Middle frontal gyrus (tissue), 1 donor: ENCODE results near the gene SELENOV.
"Not testable (repeated sequence)": the region's sequence is repeated elsewhere in the genome, so short reads cannot be mapped to it uniquely, and the experiment has no call there.

Experiments used
- DNase-seq: peaks from one replicate; pipeline ENCODE4 v3.0.0-alpha.2; 2015; ENCODE audit warnings: low spot score; ENCODE audit errors: extremely low spot score

Gene SELENOV, protein sequence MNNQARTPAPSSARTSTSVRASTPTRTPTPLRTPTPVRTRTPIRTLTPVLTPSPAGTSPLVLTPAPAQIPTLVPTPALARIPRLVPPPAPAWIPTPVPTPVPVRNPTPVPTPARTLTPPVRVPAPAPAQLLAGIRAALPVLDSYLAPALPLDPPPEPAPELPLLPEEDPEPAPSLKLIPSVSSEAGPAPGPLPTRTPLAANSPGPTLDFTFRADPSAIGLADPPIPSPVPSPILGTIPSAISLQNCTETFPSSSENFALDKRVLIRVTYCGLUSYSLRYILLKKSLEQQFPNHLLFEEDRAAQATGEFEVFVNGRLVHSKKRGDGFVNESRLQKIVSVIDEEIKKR

DNA sequence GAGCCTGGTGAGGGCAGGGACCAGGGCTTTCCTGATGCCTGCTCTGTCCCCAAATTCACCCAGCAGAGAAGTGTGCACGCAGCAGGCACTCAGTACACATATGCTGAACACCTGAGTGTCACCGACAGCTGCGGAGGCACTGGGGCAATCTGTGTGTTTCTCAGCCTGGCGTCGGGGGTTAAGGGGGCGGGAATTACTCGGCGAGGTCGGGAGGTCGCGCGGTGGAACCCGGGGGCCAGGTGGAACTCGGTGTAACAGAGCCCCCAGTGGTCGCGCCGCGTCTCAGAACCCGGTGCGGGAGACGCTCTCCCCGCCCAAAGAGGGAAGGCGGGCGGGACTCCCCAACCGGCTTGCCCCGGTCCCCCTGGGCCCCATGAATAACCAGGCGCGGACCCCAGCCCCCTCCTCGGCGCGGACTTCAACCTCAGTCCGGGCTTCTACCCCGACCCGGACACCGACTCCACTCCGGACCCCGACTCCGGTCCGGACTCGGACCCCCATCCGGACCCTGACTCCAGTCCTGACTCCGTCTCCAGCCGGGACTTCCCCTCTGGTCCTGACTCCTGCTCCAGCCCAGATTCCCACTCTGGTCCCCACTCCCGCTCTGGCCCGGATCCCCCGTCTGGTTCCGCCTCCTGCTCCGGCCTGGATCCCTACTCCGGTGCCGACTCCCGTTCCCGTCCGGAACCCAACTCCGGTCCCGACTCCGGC is at the start of gene SELENOV:
SELENOV (plus strand) TSS at position 300 of the 711 bp plus-strand sequence; CDS start at position 374, 74 bp downstream.
- DNase-seq, result no peak

DNA sequence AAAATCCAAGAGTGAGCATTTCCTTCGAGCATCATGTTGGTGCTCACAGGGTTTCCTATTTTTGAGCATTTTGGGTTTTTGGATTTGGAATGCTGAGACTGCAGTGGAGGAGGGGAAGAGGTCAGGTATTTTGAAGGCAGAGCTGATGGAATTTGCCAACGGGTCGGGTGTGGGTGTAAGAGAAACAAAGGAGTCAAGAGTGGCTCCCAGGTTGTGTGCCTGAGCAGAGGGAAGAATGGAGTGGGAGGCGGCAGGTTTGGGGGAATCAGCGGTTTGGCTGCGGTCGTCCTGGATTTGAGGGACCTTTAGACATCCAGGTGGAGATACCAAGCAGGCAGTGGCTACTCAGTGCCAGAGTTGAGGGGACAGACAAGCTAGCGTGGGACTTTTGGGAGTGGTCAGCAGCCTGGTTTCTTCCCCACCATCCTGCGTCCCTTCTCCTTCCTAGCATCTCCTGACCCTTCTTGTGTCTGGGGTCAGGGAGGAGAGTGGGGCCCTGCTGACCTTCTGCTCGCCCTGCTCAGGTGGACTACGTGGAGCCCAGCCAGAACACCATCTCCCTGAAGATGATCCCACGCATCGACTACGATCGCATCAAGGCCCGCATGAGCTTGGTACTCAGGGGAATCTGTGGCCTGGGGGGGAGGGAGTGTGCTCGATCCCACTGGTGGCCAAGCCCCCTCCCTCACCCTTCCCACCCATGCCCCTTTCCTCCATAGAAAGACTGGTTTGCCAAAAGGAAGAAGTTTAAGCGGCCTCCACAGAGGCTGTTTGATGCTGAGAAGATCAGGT is 48.8 kb upstream of the SELENOV start:
- DNase-seq, result no peak

DNA sequence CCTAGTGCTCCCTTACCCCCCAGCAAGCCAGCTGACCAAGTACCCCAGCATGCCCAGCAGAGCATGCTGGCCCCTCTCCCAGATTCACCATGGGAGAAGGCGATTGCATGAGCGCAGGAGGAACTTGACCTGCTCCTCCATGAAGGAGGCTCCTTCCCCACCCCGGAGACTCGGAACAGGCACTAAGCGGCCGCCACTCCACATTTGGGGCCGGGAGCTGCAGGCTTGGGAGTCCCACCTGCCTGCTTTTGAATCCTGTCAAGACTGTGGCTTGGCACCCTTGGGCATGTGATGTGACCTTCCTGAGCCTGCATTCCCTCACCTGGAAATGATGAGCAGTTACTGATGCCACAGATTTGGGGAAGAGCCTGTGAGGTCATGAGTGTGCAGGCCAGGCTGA is 47.0 kb upstream of the SELENOV start:
- no peak for DNase-seq

DNA sequence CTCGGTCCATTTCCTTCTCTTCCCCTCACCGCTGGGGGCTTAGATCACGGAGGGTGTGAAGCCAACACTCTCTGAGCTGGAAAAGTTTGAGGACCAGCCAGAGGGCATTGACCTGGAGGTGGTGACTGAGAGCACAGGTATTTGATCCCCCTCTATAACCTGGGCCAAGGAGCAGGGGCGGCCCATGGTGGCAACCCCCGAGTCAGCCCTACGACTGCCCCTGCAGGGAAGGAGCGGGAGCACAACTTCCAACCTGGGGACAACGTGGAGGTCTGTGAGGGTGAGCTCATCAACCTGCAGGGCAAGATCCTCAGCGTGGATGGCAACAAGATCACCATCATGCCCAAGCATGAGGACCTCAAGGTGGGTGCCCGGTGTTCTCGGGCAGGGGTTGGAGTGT is 45.9 kb upstream of the SELENOV start:
- no peak for DNase-seq

DNA sequence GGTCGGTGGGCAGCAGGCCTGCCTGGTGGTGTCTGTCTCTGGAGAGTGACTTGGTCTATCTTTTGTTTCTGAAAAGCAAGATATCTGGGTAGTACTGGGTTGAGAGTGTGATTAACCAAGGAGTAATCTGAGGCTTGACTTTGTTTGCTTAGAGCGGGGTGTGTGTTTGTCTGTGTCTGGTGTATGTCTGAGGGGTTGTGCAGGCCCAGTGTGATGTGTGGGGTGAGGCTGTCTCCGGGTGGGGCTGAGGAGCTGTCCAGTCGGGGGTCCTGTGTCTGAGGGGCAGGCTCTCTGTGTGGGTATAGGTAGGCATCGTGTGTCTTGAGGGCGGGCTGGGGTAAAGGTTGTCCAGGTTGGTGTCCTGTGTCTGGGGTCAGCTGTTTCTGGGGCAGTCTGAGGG is 45.4 kb upstream of the SELENOV start:
- DNase-seq, result no peak

DNA sequence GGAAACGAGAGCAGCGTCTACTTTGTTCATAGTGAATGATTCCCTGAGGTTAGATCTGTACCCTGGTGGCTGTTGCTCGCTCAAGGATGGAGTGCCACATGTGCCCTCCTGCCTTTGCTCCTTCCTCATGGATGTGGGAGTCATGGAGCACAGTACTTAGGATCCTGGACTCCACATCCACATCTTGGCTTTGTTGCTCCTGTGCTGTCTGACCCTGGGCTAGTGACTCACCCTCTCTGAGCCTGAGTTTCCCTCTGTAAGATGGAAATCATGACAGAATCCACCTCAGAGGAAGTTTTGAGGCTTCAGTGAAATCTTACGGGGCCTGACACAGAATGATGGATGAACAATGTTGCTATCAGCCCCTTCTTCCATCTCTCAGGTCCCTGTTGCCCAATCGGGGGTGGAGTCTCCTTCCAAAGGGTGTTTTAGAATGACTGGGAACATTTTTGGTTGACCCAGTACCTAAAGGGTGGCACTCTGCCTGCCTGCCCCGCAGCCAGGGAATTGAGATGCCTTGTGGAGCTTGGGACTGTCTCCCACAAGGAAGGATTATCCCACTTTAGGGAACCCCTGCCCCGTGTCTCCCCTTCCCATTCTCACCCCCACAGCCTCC is 44.1 kb upstream of the SELENOV start:
- DNase-seq, result no peak

DNA sequence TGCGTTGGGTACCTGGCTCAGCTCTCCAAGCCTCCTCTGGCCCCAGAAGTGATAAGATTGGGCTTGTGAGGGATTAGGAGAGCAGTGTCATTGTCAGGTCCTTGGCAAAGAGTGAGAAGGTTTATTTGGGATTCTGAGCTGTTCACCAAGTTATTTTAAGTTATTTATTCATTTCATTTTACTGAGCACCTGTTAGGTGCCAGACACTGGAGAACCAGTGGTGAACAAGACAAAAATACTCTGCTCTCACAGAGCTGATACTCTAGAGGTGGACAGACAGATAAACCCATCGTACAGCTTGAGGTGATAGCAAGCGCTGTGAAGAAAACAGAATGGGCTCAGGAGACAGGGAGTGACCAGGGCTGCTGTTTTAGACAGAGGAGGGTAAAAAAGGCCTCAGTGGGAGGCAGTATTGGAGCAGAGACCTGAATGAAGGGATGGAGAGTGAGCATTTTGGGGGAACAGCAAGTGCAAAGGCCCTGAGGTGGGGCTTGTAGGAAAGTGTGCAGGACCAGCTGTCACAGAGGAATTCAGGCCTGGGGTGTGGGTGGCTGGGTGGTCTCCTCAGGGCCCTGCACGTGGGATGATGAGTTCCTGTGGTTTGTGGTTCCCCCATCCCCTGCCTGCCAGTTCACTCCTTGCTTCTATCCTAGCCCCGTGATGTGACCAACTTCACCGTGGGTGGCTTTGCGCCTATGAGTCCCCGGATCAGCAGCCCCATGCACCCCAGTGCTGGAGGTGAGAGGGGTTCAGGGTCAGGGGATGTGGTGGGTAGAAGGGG is 43.0 kb upstream of the SELENOV start:
- no peak for DNase-seq

DNA sequence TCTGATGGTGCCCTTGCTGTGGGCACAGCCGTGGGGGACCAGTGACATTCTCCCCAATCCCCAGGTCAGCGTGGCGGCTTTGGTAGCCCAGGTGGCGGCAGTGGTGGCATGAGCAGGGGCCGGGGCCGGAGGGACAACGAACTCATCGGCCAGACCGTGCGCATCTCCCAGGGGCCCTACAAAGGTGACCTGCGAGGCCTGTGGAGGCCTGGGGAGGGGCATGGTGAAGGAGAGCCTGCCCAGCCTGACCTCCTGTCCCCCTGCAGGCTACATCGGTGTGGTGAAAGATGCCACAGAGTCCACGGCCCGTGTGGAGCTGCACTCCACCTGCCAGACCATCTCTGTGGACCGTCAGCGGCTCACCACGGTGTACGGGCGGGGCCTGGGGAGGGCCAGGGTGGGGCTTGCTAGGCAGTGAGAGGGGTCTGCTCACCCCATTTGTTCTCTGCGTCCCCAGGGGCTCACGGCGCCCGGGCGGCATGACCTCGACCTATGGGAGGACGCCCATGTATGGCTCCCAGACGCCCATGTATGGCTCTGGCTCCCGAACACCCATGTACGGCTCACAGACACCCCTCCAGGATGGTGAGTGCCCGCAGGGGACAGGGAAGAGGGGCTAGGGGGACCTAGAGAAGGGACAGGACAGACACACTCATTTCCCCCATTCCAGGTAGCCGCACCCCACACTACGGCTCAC is 42.0 kb upstream of the SELENOV start:
- no peak for DNase-seq

DNA sequence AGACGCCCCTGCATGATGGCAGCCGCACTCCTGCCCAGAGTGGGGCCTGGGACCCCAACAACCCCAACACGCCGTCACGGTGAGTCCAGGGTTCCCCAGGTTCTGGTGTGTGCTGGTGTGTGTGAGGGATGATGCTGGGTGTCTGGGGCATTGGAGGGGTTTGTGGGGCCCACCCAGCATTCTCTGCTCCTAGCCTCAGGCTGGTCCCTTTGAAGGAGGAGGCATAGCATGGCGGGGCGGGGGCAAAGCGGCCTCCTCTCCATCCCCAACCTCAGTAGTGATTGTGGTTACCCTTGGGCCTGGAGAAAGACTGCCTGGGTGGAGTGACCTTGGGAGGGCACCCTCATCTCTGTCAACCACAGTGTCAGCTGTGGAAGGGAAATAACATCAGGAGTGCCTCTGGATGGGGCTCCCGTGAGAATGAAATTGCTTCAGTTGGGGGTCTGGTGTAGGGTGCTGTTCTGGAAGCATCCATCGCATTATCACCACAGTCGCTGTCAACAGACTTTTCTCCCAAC is 41.4 kb upstream of the SELENOV start:
- DNase-seq, result no peak

DNA sequence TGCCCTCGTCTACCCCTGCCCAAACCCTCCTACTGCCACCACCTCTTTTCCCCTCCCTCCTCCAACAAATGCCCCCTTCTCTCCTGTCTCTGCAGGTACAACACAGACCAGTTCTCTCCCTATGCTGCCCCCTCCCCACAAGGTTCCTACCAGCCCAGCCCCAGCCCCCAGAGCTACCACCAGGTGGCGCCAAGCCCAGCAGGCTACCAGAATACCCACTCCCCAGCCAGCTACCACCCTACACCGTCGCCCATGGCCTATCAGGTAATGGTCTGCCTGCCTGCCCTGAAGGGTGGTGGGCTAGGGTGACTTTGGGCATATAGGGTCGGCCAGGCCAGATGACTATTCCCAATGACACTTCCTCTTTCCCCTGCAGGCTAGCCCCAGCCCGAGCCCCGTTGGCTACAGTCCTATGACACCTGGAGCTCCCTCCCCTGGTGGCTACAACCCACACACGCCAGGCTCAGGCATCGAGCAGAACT is 40.8 kb upstream of the SELENOV start:
- DNase-seq, result no peak

DNA sequence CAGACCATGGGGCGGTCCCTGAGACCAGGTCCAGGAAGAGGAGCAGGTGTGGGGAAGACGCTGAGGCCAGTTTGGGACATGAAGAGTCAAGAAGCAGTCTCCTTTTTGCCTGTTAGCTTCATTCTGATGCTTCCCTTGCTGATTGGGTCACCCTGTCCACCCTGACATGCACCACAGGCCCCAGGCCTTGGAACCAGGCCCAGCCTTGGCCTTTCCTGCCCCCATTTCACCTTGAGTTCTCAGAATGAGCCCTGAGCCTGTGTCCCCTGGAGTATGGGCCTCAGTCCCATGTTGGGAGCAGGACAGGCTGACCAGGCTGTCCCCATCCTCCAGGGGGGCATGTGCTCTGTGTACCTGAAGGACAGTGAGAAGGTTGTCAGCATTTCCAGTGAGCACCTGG is 39.2 kb upstream of the SELENOV start:
- DNase-seq, result no peak

DNA sequence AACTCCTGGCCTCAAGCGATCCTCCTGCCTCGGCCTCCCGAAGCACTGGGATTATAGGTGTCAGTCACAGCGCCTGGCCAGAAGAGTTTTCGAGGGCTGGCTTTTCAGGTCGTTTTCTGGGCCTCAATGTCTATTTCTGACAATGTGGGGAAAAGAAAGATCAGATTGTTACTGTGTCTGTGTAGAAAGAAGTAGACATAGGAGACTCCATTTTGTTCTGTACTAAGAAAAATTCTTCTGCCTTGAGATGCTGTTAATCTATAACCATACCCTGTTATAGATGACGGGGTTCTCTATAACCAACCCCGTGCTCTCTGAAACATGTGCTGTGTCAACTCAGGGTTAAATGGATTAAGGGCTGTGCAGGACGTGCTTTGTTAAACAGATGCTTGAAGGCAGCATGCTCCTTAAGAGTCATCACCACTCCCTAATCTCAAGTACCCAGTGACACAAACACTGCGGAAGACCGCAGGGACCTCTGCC is 35.6 kb upstream of the SELENOV start:
- DNase-seq, result not testable (repeated sequence)

DNA sequence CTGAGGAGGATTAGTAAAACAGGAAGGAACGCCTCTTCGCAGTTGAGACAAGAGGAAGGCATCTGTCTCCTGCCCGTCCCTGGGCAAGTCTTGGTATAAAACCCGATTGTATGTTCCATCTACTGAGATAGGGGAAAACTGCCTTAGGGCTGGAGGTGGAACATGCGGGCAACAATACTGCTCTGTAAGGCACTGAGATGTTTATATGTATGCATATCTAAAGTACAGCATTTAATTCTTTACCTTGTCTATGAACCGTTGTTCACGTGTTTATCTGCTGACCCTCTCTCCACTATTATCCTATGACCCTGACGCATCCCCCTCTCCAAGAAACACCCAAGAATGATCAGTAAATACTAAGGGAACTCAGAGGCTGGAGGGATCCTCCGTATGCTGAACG is 35.0 kb upstream of the SELENOV start:
- no peak for DNase-seq

DNA sequence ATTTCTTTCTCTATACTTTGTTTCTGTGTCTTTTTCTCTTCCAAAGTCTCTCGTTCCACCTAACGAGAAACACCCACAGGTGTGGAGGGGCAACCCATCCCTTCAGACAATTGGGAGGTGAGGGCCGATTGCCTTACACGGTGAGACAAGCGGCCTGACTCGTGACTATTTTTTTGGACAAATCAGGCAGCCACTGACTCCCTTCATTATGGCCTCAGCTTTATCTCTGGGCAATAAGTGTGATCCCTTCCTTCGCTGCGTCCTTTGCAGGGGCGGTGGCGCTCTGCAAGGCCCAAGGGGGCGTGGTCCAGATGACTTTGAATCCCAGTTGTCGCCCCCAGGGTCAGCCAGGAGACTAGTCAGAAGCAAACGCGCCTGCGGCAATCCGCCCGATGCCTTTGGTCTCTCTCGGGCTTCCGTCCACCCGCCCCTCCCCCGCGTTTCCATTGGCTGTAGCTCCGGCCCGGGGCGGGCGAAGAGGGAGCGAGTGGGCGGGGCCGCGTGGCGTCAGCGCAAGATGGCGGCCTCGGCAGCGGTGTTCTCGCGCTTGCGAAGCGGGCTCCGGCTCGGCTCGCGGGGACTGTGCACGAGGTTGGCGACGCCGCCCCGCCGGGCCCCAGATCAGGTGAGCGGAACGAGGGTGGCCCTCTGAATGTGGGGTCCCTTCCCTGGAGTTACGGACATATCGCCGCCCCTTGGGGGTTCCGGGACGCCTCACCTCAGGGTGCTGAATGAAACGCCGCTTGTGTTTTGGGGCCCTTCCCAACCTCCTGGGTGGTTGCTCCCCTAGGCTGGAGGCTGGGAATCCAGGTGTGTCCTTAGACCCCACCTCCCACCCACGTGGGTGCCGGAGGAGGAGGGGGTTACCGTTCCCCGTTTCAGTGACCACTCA is 34.4 kb upstream of the SELENOV start, which contains the start of gene TIMM50:
TIMM50 (plus strand) TSS at position 502 of the 892 bp plus-strand sequence; CDS start at position 518, 16 bp downstream.
- peak; percentile 87 for DNase-seq

DNA sequence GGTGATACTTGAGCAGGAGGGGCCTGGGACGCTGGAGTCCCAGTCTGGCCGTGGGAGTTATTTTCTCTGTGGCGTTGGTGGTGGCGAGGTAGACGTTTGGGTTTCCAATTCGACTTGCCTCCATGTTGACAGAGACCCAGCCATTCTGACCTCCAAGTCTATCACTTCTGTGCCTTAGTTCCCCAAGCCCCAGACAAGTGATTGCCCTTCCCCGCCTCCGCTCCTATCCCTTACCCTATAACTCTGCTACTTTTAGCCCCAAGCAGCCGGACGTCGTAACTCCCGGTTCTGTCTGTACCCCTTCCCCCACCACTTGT is 33.8 kb upstream of the SELENOV start:
- DNase-seq, result no peak

DNA sequence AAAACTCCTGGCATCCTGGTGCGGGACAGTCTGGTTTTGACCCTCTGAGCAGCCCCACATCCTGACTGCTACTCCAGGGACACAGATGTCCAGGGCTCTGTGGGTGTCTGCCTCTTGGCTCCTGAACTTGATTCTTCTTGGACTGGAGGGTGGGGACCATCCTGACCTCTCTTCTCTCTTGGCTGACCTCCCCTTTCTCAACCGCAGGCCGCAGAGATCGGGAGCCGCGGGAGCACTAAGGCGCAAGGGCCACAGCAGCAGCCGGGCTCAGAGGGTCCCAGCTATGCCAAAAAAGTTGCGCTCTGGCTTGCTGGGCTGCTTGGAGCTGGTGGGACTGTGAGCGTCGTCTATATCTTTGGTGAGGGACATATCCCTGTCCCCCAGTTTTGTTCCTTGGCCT is 33.3 kb upstream of the SELENOV start:
- no peak for DNase-seq

DNA sequence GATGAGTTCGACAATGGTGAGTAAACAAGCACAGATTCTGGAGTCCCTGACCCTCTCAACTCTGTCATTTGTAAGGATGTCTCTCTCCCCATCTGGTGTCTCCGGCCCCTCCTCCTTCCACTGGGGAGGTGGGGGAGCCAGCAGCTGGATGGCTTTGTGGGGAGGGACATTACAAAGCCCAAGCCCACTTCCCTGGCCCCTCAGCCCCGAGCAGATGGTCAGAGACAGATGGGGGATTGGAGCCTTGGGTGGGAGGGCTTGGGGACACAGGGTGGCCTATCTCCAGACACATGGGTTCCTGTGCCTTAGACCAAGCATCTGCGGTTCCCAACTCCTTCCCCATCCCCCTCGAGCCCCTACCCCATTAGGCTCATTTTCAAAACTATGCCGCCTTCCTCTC is 31.8 kb upstream of the SELENOV start:
- no peak for DNase-seq

DNA sequence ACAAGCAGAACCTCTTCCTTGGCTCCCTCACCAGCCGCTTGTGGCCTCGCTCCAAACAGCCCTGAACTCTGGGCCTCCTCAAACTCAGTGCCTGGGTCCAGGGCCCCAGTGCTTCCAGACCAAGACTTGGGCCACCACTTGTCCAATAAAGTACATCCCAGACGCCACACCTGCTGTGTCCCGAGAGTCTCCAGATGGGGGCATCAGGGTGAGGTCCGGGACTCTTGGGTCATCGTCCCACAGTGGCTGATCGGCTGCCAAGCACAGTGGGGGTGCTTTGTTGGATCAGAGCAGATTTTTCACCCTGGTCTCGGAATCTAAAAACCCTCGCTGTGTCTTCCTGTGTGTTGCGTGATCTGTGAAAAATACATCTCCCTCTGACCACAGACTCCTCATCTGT is 25.2 kb upstream of the SELENOV start:
- DNase-seq, result no peak

DNA sequence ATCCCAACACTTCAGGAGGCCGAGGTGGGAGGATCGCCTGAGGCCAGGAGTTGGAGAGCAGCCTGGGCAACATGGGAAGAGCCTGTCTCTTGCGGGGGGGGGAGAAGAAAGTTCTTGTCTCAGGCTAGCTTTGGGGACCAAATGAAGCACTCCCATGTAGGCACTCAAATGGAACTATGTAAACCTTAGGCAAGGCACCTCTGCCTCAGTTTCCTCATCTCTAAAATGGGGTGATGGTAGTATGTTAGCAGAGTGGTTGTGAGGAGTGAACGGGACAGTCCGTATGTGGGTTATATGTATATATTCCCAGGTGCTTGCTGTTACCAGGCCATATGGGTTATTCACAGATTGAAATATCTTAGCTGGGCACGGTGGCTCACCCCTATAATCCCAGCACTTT is 22.7 kb upstream of the SELENOV start:
- DNase-seq, result no peak
